ENCODE results near the gene EXOC3L4.

Gene EXOC3L4

GRCh38 chr14:103136388-103137271 lies 42.1 kb downstream of the EXOC3L4 start:
- ChIA-PET POLR2A (no interaction called here), CTCF (interaction anchor here (1.0 to 7.2 kb wide), 6 partner anchors 10 to 442 kb away, joined by 3 to 50 read pairs (median 6); no protein-coding TSS in a partner anchor)
- no peak for TF ChIP-seq CTCF (IDR thresholded peaks at IDR 0.05; ENCODE audit: insufficient read depth, low read length, missing control alignments)
- no peak overlapping the region for H3K4me3 ChIP-seq (ENCODE audit: low read depth, low read length)
- no peak for DNase-seq (ENCODE audit: low read depth, low spot score)

- no peak for DNase-seq (ENCODE audit: low read depth, low spot score)
- no peak for TF ChIP-seq CTCF (IDR thresholded peaks at IDR 0.05; ENCODE audit: insufficient read depth, low read length, missing control alignments)
- H3K4me3 ChIP-seq (ENCODE audit: low read depth, low read length): no peak overlapping the region
- ChIA-PET CTCF (interaction anchor here (1.5 to 7.2 kb wide), 5 partner anchors 11 to 443 kb away, joined by 5 to 50 read pairs (median 8); no protein-coding TSS in a partner anchor), POLR2A (no interaction called here)
These were observed 43.3 kb downstream of the EXOC3L4 start for GRCh38 chr14:103137689-103138300.

GRCh38 chr14:103138301-103139131 lies 44.0 kb downstream of the EXOC3L4 start:
- ChIA-PET POLR2A (no interaction called here), CTCF (interaction anchor here (2.4 to 7.2 kb wide), 2 partner anchors 34 to 46 kb away, joined by 8 to 50 read pairs; no protein-coding TSS in a partner anchor)
- no peak for DNase-seq (ENCODE audit: low read depth, low spot score)
- H3K4me3 ChIP-seq (ENCODE audit: low read depth, low read length): no peak overlapping the region
- TF ChIP-seq CTCF (IDR thresholded peaks at IDR 0.05; ENCODE audit: insufficient read depth, low read length, missing control alignments): no peak

DNA sequence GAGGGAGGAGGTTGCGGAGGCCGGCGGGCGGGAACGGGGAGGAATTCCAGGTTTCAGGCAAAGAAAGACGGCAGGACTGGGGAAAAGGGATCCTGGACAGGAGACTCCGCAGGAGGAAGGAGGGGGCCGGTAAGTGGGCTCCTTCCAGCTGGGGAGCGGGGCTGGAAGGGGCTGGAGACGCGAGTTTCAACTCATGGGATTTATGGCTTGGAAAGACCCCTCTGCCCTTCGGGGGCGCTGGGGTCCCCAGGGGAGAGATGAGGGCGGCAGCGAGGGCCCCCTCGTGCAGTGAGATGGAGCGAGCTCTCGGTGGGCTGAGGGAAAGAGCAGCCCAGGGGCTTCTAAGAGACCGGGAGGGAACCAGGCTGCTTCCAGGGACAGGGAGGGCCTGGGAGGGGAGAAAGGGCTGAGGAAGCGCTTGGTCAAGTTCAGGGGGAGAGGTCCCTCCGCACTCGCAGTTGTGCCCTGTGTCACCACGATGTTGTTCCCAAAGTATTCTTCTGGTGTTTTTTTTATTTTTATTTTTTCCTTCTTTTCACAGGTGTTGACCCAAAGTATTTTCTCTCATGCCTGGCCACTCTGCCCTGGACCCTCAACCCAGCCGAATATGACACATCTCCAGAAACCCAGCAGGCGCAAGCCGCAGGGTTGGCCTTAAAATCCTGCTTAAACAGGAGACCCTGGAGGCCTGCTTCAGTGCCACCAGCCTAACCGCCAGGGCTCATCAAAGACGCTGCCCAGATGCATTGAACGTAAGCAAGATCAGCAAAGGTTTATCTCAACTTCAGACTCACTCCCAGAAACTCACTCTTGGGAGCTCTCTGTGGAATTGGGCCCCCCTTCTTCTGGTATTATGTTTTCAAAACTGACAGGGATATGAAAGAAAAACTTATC lies 44.9 kb downstream of the EXOC3L4 start:
- no peak overlapping the region for H3K4me3 ChIP-seq (ENCODE audit: low read depth, low read length)
- POLR2A ChIA-PET: no interaction called here

More for the DNA sequence above, 44.9 kb downstream of the EXOC3L4 start:
- DNase-seq (ENCODE audit: low read depth, low spot score): no peak
- CTCF ChIA-PET: interaction anchor here (0.7 to 7.2 kb wide), 5 partner anchors 17 to 42 kb away, joined by 3 to 50 read pairs (median 4); no protein-coding TSS in a partner anchor
- no peak for TF ChIP-seq CTCF (IDR thresholded peaks at IDR 0.05; ENCODE audit: insufficient read depth, low read length, missing control alignments)

All from AG04449 (cell line).